Thyroid gland (tissue), 4 donors: ENCODE data around the gene POFUT2.

ENCODE experiments used
- POLR2A ChIP-seq, 2 donors: fragments of 450-650 bp; IDR thresholded peaks; one replicate each; pipeline ENCODE4 v1.6.1; 2017; ENCODE audit warnings: antibody characterized with exemption in 2 of 2, mild to moderate bottlenecking in 2 of 2, moderate library complexity in 1 of 2
- TF ChIP-seq, protein P1 (sequence below), 6 experiments: fragments of 200-600 bp in 3 of 6; fragments of 450-650 bp in 3 of 6; sonication (generic) in 3 of 6; IDR thresholded peaks; one replicate each; pipeline ENCODE4 v1.5.1; 2016 to 2019; ENCODE audit warnings: antibody characterized with exemption in 6 of 6, mild to moderate bottlenecking in 2 of 6, inconsistent platforms in 1 of 6, moderate library complexity in 1 of 6

DNA sequence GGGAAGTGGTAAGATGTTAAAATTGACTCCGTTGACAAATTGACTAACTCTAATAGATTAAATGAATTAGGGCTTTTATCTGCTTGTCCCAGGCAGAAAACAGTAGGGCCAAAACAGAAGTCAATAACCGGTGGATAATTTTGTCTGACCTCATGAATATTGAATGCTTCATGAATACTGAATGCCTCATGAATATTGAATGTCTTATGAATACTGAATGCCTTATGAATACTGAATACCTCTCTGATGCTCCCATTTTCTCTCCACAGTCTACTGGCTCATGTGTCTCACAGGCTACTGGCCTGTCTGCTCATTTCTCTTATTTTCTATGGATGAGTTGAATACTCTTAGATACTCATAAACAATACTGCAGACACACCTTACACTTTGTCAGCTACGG is 56.0 kb downstream of the POFUT2 start:
- TF ChIP-seq, protein P1, sequence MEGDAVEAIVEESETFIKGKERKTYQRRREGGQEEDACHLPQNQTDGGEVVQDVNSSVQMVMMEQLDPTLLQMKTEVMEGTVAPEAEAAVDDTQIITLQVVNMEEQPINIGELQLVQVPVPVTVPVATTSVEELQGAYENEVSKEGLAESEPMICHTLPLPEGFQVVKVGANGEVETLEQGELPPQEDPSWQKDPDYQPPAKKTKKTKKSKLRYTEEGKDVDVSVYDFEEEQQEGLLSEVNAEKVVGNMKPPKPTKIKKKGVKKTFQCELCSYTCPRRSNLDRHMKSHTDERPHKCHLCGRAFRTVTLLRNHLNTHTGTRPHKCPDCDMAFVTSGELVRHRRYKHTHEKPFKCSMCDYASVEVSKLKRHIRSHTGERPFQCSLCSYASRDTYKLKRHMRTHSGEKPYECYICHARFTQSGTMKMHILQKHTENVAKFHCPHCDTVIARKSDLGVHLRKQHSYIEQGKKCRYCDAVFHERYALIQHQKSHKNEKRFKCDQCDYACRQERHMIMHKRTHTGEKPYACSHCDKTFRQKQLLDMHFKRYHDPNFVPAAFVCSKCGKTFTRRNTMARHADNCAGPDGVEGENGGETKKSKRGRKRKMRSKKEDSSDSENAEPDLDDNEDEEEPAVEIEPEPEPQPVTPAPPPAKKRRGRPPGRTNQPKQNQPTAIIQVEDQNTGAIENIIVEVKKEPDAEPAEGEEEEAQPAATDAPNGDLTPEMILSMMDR (IDR thresholded peaks at IDR 0.05): no peak
- no peak for TF ChIP-seq POLR2A (IDR thresholded peaks at IDR 0.05)
